Nephron progenitor cell (in vitro differentiated cells): ENCODE measurements around the gene FNDC3A.

Experiments used
- DNase-seq: peaks from one replicate; pipeline ENCODE4 v3.0.0; 2021
- H3K27ac Mint-ChIP-seq: 2 replicates; pipeline ENCODE4 v1.8.0; 2021; ENCODE audit warnings: mild to moderate bottlenecking, moderate library complexity, mixed read lengths
- H3K27me3 Mint-ChIP-seq: 2 replicates; pipeline ENCODE4 v1.8.0; 2021; ENCODE audit warnings: mild to moderate bottlenecking, low read depth, mixed read lengths; ENCODE audit not compliant: poor library complexity
- H3K36me3 Mint-ChIP-seq: 2 replicates; pipeline ENCODE4 v1.8.0; 2021; ENCODE audit warnings: low read depth, mixed read lengths
- H3K4me1 Mint-ChIP-seq: 2 replicates; pipeline ENCODE4 v1.8.0; 2021; ENCODE audit warnings: mixed read lengths
- H3K4me3 Mint-ChIP-seq: 2 replicates; pipeline ENCODE4 v1.8.0; 2021; ENCODE audit warnings: mild to moderate bottlenecking, moderate library complexity, mixed read lengths
- H3K9me3 Mint-ChIP-seq: 2 replicates; pipeline ENCODE4 v1.8.0; 2021; ENCODE audit warnings: mild to moderate bottlenecking, moderate library complexity, mixed read lengths
- CTCF ChIP-seq: fragments of 200-600 bp; sonication (generic); IDR thresholded peaks from 2 replicates; pipeline ENCODE4 v1.5.0; 2021; ENCODE audit warnings: antibody characterized with exemption

Gene FNDC3A

GRCh38 chr13:49040872-49041271 is 65.2 kb downstream of the FNDC3A start:
- H3K9me3 Mint-ChIP-seq, result no peaks in the 10 kb centered on the region
- no peak for TF ChIP-seq CTCF
- H3K27ac Mint-ChIP-seq, result no peak overlapping the region
- H3K36me3 Mint-ChIP-seq, result peaks cover 46% of the 10 kb centered on the region
- H3K4me1 Mint-ChIP-seq, result no peaks in the 10 kb centered on the region
- H3K4me3 Mint-ChIP-seq, result no peak overlapping the region
- H3K27me3 Mint-ChIP-seq, result no peaks in the 10 kb centered on the region
- no peak for DNase-seq

GRCh38 chr13:49042476-49042875 is 66.8 kb downstream of the FNDC3A start:
- H3K36me3 Mint-ChIP-seq, result peaks cover 59% of the 10 kb centered on the region
- H3K27me3 Mint-ChIP-seq, result no peaks in the 10 kb centered on the region
- H3K4me1 Mint-ChIP-seq, result no peaks in the 10 kb centered on the region
- no peak for DNase-seq
- no peak overlapping the region for H3K27ac Mint-ChIP-seq
- TF ChIP-seq CTCF, result no peak
- H3K4me3 Mint-ChIP-seq, result no peak overlapping the region
- H3K9me3 Mint-ChIP-seq, result peaks cover 9% of the 10 kb centered on the region

- no peak for DNase-seq
- Mint-ChIP-seq H3K4me1 (no peaks in the 10 kb centered on the region), H3K27ac (no peak overlapping the region), H3K4me3 (no peak overlapping the region), H3K9me3 (peaks cover 24% of the 10 kb centered on the region), H3K36me3 (peaks cover 64% of the 10 kb centered on the region), H3K27me3 (no peaks in the 10 kb centered on the region)
- TF ChIP-seq CTCF, result no peak
These were observed 68.3 kb downstream of the FNDC3A start for GRCh38 chr13:49044008-49044407.

- Mint-ChIP-seq H3K27ac (no peak overlapping the region), H3K36me3 (peaks cover 64% of the 10 kb centered on the region), H3K27me3 (no peaks in the 10 kb centered on the region), H3K9me3 (peaks cover 33% of the 10 kb centered on the region), H3K4me1 (no peaks in the 10 kb centered on the region), H3K4me3 (no peak overlapping the region)
- no peak for DNase-seq
- no peak for TF ChIP-seq CTCF
These were observed 69.1 kb downstream of the FNDC3A start for GRCh38 chr13:49044836-49045235.

GRCh38 chr13:49046002-49046401 is 70.3 kb downstream of the FNDC3A start:
- H3K36me3 Mint-ChIP-seq, result peaks cover 70% of the 10 kb centered on the region
- H3K4me3 Mint-ChIP-seq, result no peak overlapping the region
- no peak for TF ChIP-seq CTCF
- DNase-seq, result no peak
- H3K27me3 Mint-ChIP-seq, result no peaks in the 10 kb centered on the region
- no peaks in the 10 kb centered on the region for H3K4me1 Mint-ChIP-seq
- no peak overlapping the region for H3K27ac Mint-ChIP-seq
- peaks cover 44% of the 10 kb centered on the region for H3K9me3 Mint-ChIP-seq

GRCh38 chr13:49046519-49046918 is 70.8 kb downstream of the FNDC3A start:
- Mint-ChIP-seq H3K27me3 (no peaks in the 10 kb centered on the region), H3K4me3 (no peak overlapping the region), H3K27ac (no peak overlapping the region), H3K4me1 (no peaks in the 10 kb centered on the region), H3K36me3 (peaks cover 75% of the 10 kb centered on the region), H3K9me3 (peaks cover 49% of the 10 kb centered on the region)
- DNase-seq, result no peak
- no peak for TF ChIP-seq CTCF
